H1 (cell line): ENCODE results near the gene ARMC10. TPM values are rescaled to one million over a fixed set of nuclear protein-coding genes. Genes with fewer than 3 reads are reported as not detected.

Source experiments
- CTCF ChIA-PET: fragments of 300-600 bp; sonication (Branson Sonifier 250); formaldehyde crosslinking; loops from one replicate; lab custom pipeline; 2021; ENCODE audit not compliant: partially characterized antibody; lab: Charles Lee
- POLR2A ChIA-PET: fragments of 300-600 bp; sonication (Branson Sonifier 250); formaldehyde crosslinking; loops from one replicate; lab custom pipeline; 2021; ENCODE audit warnings: inconsistent platforms; ENCODE audit not compliant: partially characterized antibody; lab: Charles Lee
- DNase-seq, 2 experiments: peaks; one replicate each; pipeline versions ENCODE4 v3.0.0 to v3.0.0-alpha.2; 2010 to 2022; ENCODE audit warnings: low spot score in 2 of 2, low read depth in 1 of 2, mixed read lengths in 1 of 2
- FAIRE-seq: peaks from 2 replicates; lab custom pipeline; 2011; peaks lifted over from hg19 to GRCh38; lab: Jason Lieb, UNC
- H2AFZ ChIP-seq: 2 replicates; pipeline ENCODE4 v1.8.1; 2012; ENCODE audit warnings: low read length, inconsistent platforms
- H2AK5ac ChIP-seq: 2 replicates; pipeline ENCODE4 v1.6.1; 2013; ENCODE audit warnings: low read depth, low read length
- H2BK120ac ChIP-seq: replicated peaks from 2 replicates; pipeline ENCODE3; 2013; ENCODE audit warnings: low read depth, low read length, inconsistent platforms
- H2BK12ac ChIP-seq: 2 replicates; pipeline ENCODE4 v1.6.1; 2013; ENCODE audit warnings: low read depth, low read length
- H2BK15ac ChIP-seq: 2 replicates; pipeline ENCODE4 v1.6.1; 2013; ENCODE audit warnings: low read length
- H2BK20ac ChIP-seq: 2 replicates; pipeline ENCODE4 v1.6.1; 2013; ENCODE audit warnings: low read length
- H2BK5ac ChIP-seq: 2 replicates; pipeline ENCODE4 v1.6.1; 2013; ENCODE audit warnings: low read depth, low read length
- H3K14ac ChIP-seq: 2 replicates; pipeline ENCODE4 v1.6.1; 2013; ENCODE audit warnings: inconsistent platforms; ENCODE audit not compliant: insufficient read length
- H3K18ac ChIP-seq: 2 replicates; pipeline ENCODE4 v1.6.1; 2013; ENCODE audit warnings: low read length; ENCODE audit errors: extremely low read depth
- H3K23ac ChIP-seq: 2 replicates; pipeline ENCODE4 v1.6.1; 2013; ENCODE audit warnings: inconsistent platforms; ENCODE audit not compliant: insufficient read length
- H3K23me2 ChIP-seq: 2 replicates; pipeline ENCODE4 v1.6.1; 2013; ENCODE audit warnings: low read depth, low read length
- H3K27ac ChIP-seq: 2 replicates; pipeline ENCODE4 v1.6.1; 2011; ENCODE audit warnings: low read depth, low read length, inconsistent platforms
- H3K27me3 ChIP-seq, 4 experiments: replicated peaks in 1 of 4; 1 replicate in 1 of 4; 2 replicates in 3 of 4; pipeline versions ENCODE4 v1.6.1 to v1.8.1; 2011 to 2013; ENCODE audit warnings: low read length in 3 of 4, mild to moderate bottlenecking in 3 of 4, inconsistent platforms in 2 of 4, mixed read lengths in 2 of 4, moderate library complexity in 1 of 4; ENCODE audit not compliant: control insufficient read depth in 3 of 4, insufficient read depth in 3 of 4; ENCODE audit errors: extremely low read depth in 1 of 4
- H3K36me3 ChIP-seq, 4 experiments: 2 replicates each; pipeline versions ENCODE4 v1.6.1 to v1.8.1; 2011 to 2013; ENCODE audit warnings: mild to moderate bottlenecking in 4 of 4, low read length in 3 of 4, moderate library complexity in 2 of 4, control low read depth in 1 of 4, inconsistent platforms in 1 of 4; ENCODE audit not compliant: insufficient read depth in 4 of 4, control insufficient read depth in 2 of 4
- H3K4ac ChIP-seq: replicated peaks from 2 replicates; pipeline ENCODE3; 2013; ENCODE audit warnings: low read length, low read depth, mixed read lengths, inconsistent platforms; ENCODE audit not compliant: insufficient read length
- H3K4me1 ChIP-seq, 4 experiments: replicated peaks in 1 of 4; 1 replicate in 1 of 4; 2 replicates in 3 of 4; pipeline versions ENCODE4 v1.6.1 to v1.8.1; 2011 to 2013; ENCODE audit warnings: low read length in 3 of 4, inconsistent platforms in 2 of 4, mixed read lengths in 1 of 4; ENCODE audit not compliant: insufficient read depth in 4 of 4, control insufficient read depth in 3 of 4
- H3K4me2 ChIP-seq, 2 experiments: 2 replicates each; pipeline versions ENCODE4 v1.6.1 to v1.8.1; 2011 to 2013; ENCODE audit warnings: low read depth in 2 of 2, low read length in 2 of 2, control low read depth in 1 of 2, inconsistent platforms in 1 of 2, mild to moderate bottlenecking in 1 of 2; ENCODE audit not compliant: insufficient read depth in 1 of 2
- H3K4me3 ChIP-seq, 4 experiments: fragments of 200-600, 300-600 bp in 1 of 4; sonication (generic), shearing (Covaris generic), sonication (Bioruptor Twin) in 1 of 4; 2 replicates each; pipeline versions ENCODE4 v1.5.1 to v1.8.1; 2011 to 2016; ENCODE audit warnings: low read length in 4 of 4, low read depth in 3 of 4, control low read depth in 2 of 4, inconsistent platforms in 2 of 4, mild to moderate bottlenecking in 2 of 4, mixed read lengths in 1 of 4, moderate library complexity in 1 of 4; ENCODE audit not compliant: insufficient read depth in 2 of 4; ENCODE audit errors: extremely low read depth in 1 of 4
- H3K56ac ChIP-seq: replicated peaks from 2 replicates; pipeline ENCODE3; 2013; ENCODE audit warnings: low read depth, mild to moderate bottlenecking, mixed read lengths, low read length, inconsistent platforms; ENCODE audit not compliant: insufficient read length
- H3K79me1 ChIP-seq: 2 replicates; pipeline ENCODE4 v1.6.1; 2013; ENCODE audit warnings: low read depth, low read length, control low read depth
- H3K79me2 ChIP-seq, 2 experiments: 2 replicates each; pipeline versions ENCODE4 v1.6.1 to v1.8.1; 2012 to 2013; ENCODE audit warnings: low read length in 2 of 2, mild to moderate bottlenecking in 2 of 2, inconsistent platforms in 1 of 2; ENCODE audit not compliant: insufficient read depth in 2 of 2, control insufficient read depth in 1 of 2
- H3K9ac ChIP-seq, 4 experiments: replicated peaks in 1 of 4; 1 replicate in 1 of 4; 2 replicates in 3 of 4; pipeline versions ENCODE4 v1.6.1 to v1.8.1; 2011 to 2013; ENCODE audit warnings: low read depth in 3 of 4, low read length in 3 of 4, control low read depth in 2 of 4, mild to moderate bottlenecking in 2 of 4, moderate library complexity in 2 of 4, inconsistent platforms in 1 of 4; ENCODE audit errors: extremely low read depth in 1 of 4
- H3K9me3 ChIP-seq, 2 experiments: 2 replicates each; pipeline versions ENCODE4 v1.6.1 to v1.8.1; 2012 to 2013; ENCODE audit warnings: mild to moderate bottlenecking in 2 of 2, moderate library complexity in 2 of 2, control low read depth in 1 of 2, inconsistent platforms in 1 of 2, low read depth in 1 of 2, low read length in 1 of 2, mixed read lengths in 1 of 2; ENCODE audit not compliant: insufficient read depth in 2 of 2
- H4K20me1 ChIP-seq, 2 experiments: replicated peaks in 1 of 2; 2 replicates each; pipeline versions ENCODE3 to v1.8.1; 2011 to 2013; ENCODE audit warnings: inconsistent platforms in 2 of 2, low read length in 2 of 2, mild to moderate bottlenecking in 1 of 2; ENCODE audit not compliant: insufficient read depth in 2 of 2, control insufficient read depth in 1 of 2
- H4K5ac ChIP-seq: 2 replicates; pipeline ENCODE4 v1.6.1; 2013; ENCODE audit warnings: low read length, low read depth, mixed read lengths, inconsistent platforms; ENCODE audit not compliant: insufficient read length
- H4K8ac ChIP-seq: 2 replicates; pipeline ENCODE4 v1.8.0; 2013; ENCODE audit warnings: mild to moderate bottlenecking, moderate library complexity, low read length, inconsistent platforms; ENCODE audit not compliant: insufficient read depth; ENCODE audit errors: extremely low read depth
- H4K91ac ChIP-seq: replicated peaks from 2 replicates; pipeline ENCODE3; 2013; ENCODE audit warnings: low read length, mixed read lengths, inconsistent platforms; ENCODE audit not compliant: insufficient read length
- ASH2L ChIP-seq: fragments of 200-600, 300-600 bp; sonication (generic); IDR thresholded peaks from one replicate; pipeline ENCODE4 v1.7.1; 2017; ENCODE audit warnings: low read length
- CBX8 ChIP-seq: fragments of 300-800, 300-1000 bp; sonication (generic); IDR thresholded peaks from 2 replicates; pipeline ENCODE4 v1.7.1; 2016; ENCODE audit warnings: low read depth, low read length, borderline replicate concordance
- CHD2 ChIP-seq: IDR thresholded peaks from 2 replicates; pipeline ENCODE4 v1.6.1; 2012; ENCODE audit warnings: low read length, improper control_type of control experiment
- CTBP2 ChIP-seq: IDR thresholded peaks from 2 replicates; pipeline ENCODE4 v1.7.0; 2011; ENCODE audit warnings: borderline replicate concordance, mild to moderate bottlenecking, moderate library complexity, mixed read lengths, low read length; ENCODE audit not compliant: insufficient read depth, insufficient read length
- EGR1 ChIP-seq: IDR thresholded peaks from 2 replicates; pipeline ENCODE4 v1.6.1; 2011; ENCODE audit warnings: low read depth, low read length, borderline replicate concordance
- FOSL1 ChIP-seq: IDR thresholded peaks from 2 replicates; pipeline ENCODE4 v1.6.1; 2011; ENCODE audit warnings: mild to moderate bottlenecking, low read depth, low read length, moderate library complexity; ENCODE audit not compliant: insufficient read depth
- JUND ChIP-seq: IDR thresholded peaks from 2 replicates; pipeline ENCODE4 v1.6.1; 2011; ENCODE audit warnings: mild to moderate bottlenecking, improper control_type of control experiment, low read length
- KDM1A ChIP-seq: fragments of 200-600, 300-600 bp; sonication (generic); IDR thresholded peaks from 2 replicates; pipeline ENCODE4 v1.7.1; 2016; ENCODE audit warnings: mild to moderate bottlenecking, low read length, borderline replicate concordance
- KDM4A ChIP-seq: IDR thresholded peaks from one replicate; pipeline ENCODE4 v1.7.1; 2012; ENCODE audit warnings: low read depth, mild to moderate bottlenecking, moderate library complexity, low read length, inconsistent platforms; ENCODE audit not compliant: severe bottlenecking
- POU5F1 ChIP-seq: IDR thresholded peaks from 2 replicates; pipeline ENCODE4 v1.6.1; 2011; ENCODE audit warnings: low read depth, mild to moderate bottlenecking, low read length, moderate library complexity
- TAF7 ChIP-seq: optimal IDR thresholded peaks from 2 replicates; pipeline ENCODE3; 2011; ENCODE audit warnings: low read depth, mild to moderate bottlenecking, inconsistent platforms, low read length, moderate library complexity, borderline replicate concordance
- WGBS, 2 experiments: shearing (Covaris generic) in 1 of 2; methylation state at CpG; one replicate each; pipeline versions ENCODE4 v1.1.6 to v1.1.7; 2013 to 2015; ENCODE audit warnings: low lambda C conversion rate in 2 of 2, mixed read lengths in 2 of 2, inconsistent platforms in 1 of 2, low coverage in 1 of 2, missing lambda C conversion rate in 1 of 2; ENCODE audit not compliant: insufficient replicate concordance in 2 of 2, insufficient coverage in 1 of 2, insufficient read length in 1 of 2; ENCODE audit errors: extremely low coverage in 1 of 2, missing lambda C conversion rate in 1 of 2; 5-methylcytosine and 5-hydroxymethylcytosine counted together
- polyA plus RNA-seq, 7 experiments: library from polyadenylated mRNA; depleted of rRNA in 3 of 7; stranded (reverse) in 5 of 7; unstranded in 2 of 7; fragments of >200 nt in 5 of 7; fragments of 200-250 nt in 2 of 7; gene quantifications; 1 replicate in 5 of 7; 2 replicates in 1 of 7; 4 replicates in 1 of 7; pipeline versions ENCODE4 v1.2.1 to v1.2.3, GENCODE V29; 2011 to 2013; ENCODE audit warnings: missing spikeins in 2 of 7, mixed read lengths in 2 of 7
- total RNA-seq: library from RNA; stranded (reverse); fragmentation: NEBNext Ultra II Directional; extraction: Animal tissue kit (Norgen Biotek cat#: 25700); gene quantifications from 2 replicates; pipeline ENCODE4 v1.2.1, GENCODE V29; 2021

The ARMC10 gene
- total and polyA plus RNA-seq, 2 of the 8 experiments (the other 6 are each of a cell fraction or from before 2014, with no cell fraction given), result 16.4 to 44.3 TPM

DNA sequence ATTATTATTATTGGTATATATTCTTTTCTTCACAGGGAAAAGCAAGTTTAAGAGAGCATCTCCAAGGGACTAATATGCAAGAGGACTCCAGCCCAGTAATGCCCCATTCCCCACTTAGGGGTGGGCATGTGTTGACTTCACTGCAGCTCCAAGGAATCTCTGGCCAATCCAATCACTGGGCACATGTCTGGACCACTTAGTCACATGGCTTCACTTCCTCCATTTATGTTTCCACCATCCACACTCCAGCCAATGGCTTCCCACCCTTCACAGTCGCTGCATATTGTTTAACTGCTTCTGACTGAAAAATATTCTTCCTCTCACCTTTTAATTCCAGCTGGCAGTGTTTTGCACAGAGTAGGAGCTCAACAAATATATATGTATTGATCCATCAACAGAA lies 43.9 kb upstream of the ARMC10 start:
- WGBS, 2 experiments, result 90% methylated on average over 1 of the region's 1 CpG; no CpG with 5 or more reads in 1 of the 2 experiments
- FAIRE-seq, result no peak

More for the DNA sequence above, 43.9 kb upstream of the ARMC10 start:
- TF ChIP-seq CTBP2, result no peak
- TF ChIP-seq CHD2, result no peak
- TF ChIP-seq JUND, result no peak
- TF ChIP-seq CBX8, result no peak
- TF ChIP-seq FOSL1, result no peak
- no peak for TF ChIP-seq KDM1A
- TF ChIP-seq POU5F1, result no peak
- no peak for TF ChIP-seq EGR1
- TF ChIP-seq ASH2L, result no peak
- no peak for TF ChIP-seq TAF7
- no peak for TF ChIP-seq KDM4A
- no peak overlapping the region for H3K18ac ChIP-seq
- H3K23ac ChIP-seq, result no peak overlapping the region
- H4K5ac ChIP-seq, result no peak overlapping the region
- no peak overlapping the region for H2BK12ac ChIP-seq
- H3K27ac ChIP-seq, result no peak overlapping the region
- no peak overlapping the region for H4K8ac ChIP-seq
- H3K23me2 ChIP-seq, result no peaks in the 10 kb centered on the region
- H2BK5ac ChIP-seq, result no peak overlapping the region
- H4K20me1 ChIP-seq, result no peaks in the 10 kb centered on the region
- H3K36me3 ChIP-seq, result no peaks in the 10 kb centered on the region
- H3K9ac ChIP-seq, result no peak overlapping the region
- no peak overlapping the region for H2BK15ac ChIP-seq
- H3K79me2 ChIP-seq, result no peaks in the 10 kb centered on the region
- no peak overlapping the region for H2AK5ac ChIP-seq
- CTCF ChIA-PET, result no interaction called here
- DNase-seq, result no peak
- H4K91ac ChIP-seq, result no peak overlapping the region
- no peak overlapping the region for H3K4me3 ChIP-seq
- H3K4me1 ChIP-seq, result no peaks in the 10 kb centered on the region
- H3K79me1 ChIP-seq, result no peaks in the 10 kb centered on the region
- no peak overlapping the region for H2AFZ ChIP-seq
- H3K4ac ChIP-seq, result no peak overlapping the region
- no peak overlapping the region for H3K56ac ChIP-seq
- H2BK20ac ChIP-seq, result no peak overlapping the region
- no peaks in the 10 kb centered on the region for H3K27me3 ChIP-seq
- H2BK120ac ChIP-seq, result no peak overlapping the region
- H3K9me3 ChIP-seq, result peaks cover 2 to 12% of the 10 kb centered on the region in 2 experiments; a peak in 3 of 4 replicates
- H3K4me2 ChIP-seq, result no peak overlapping the region
- no peak overlapping the region for H3K14ac ChIP-seq
- POLR2A ChIA-PET, result no interaction called here
